ENCODE measurements around the gene RHBDD1.
A peak's percentile ranks its signal among the peaks of the same experiment; 100 is the strongest.

RHBDD1 gene

GRCh38 chr2:226798422-226799210 is 37.2 kb upstream of the RHBDD1 start:
- no peak overlapping the region for H3K23ac ChIP-seq (ENCODE audit: low read length)
- H3K9me3 ChIP-seq (ENCODE audit: insufficient read depth, low read depth, low read length), result peaks cover 4% of the 10 kb centered on the region
- peak overlapping the region; percentile 18 for H3K18ac ChIP-seq (ENCODE audit: low read length)
- peaks cover 20% of the 10 kb centered on the region for H3K79me1 ChIP-seq (ENCODE audit: low read length)
- H2BK5ac ChIP-seq (ENCODE audit: low read depth, low read length, poor library complexity), result peak overlapping the region; percentile 52
- WGBS (ENCODE audit: extremely low coverage, insufficient coverage, insufficient read length), result no CpG with 5 or more reads among the region's 80 CpGs
- H3K4ac ChIP-seq (ENCODE audit: low read depth, low read length), result peak overlapping the region; percentile 54
- H3K27ac ChIP-seq (ENCODE audit: low read depth, low read length), result peak overlapping the region; percentile 86
- peak overlapping the region; percentile 27 for H2AK5ac ChIP-seq (ENCODE audit: low read length)
- peak overlapping the region; percentile 64 for H2BK120ac ChIP-seq (ENCODE audit: insufficient read depth, low read length, poor library complexity)
- H3K4me3 ChIP-seq (ENCODE audit: low read depth, low read length), result peak overlapping the region; percentile 94
- no peak for DNase-seq
- H3K79me2 ChIP-seq (ENCODE audit: control insufficient read depth, insufficient read depth, low read length, poor library complexity), result peaks cover 40% of the 10 kb centered on the region
- H2AFZ ChIP-seq (ENCODE audit: insufficient read depth, low read length, poor library complexity), result peak overlapping the region; percentile 53
- H4K12ac ChIP-seq (ENCODE audit: low read depth, low read length), result no peak overlapping the region
- peak overlapping the region; percentile 88 for H3K4me2 ChIP-seq (ENCODE audit: low read length)
- H4K91ac ChIP-seq (ENCODE audit: low read depth, low read length), result peak overlapping the region; percentile 17
- no peaks in the 10 kb centered on the region for H3K27me3 ChIP-seq (ENCODE audit: insufficient read depth, low read length)
- H3K9ac ChIP-seq (ENCODE audit: low read length), result peak overlapping the region; percentile 84
- H3K4me1 ChIP-seq (ENCODE audit: control insufficient read depth in 1 of 2, insufficient read depth in 2 of 2, low read length in 2 of 2), result peaks cover 36 to 41% of the 10 kb centered on the region in 2 experiments
- peak overlapping the region; percentile 59 for H4K8ac ChIP-seq (ENCODE audit: low read depth, low read length)
- peak overlapping the region; percentile 57 for H3K14ac ChIP-seq (ENCODE audit: low read length)
- peaks cover 29% of the 10 kb centered on the region in 2 experiments for H3K36me3 ChIP-seq (ENCODE audit: control insufficient read depth in 1 of 2, insufficient read depth in 2 of 2, low read length in 2 of 2)
- H2BK12ac ChIP-seq (ENCODE audit: low read length), result peak overlapping the region; percentile 15

GRCh38 chr2:226799211-226799975 is 36.5 kb upstream of the RHBDD1 start, which contains the start of gene IRS1:
TSS of gene IRS1 (minus strand) at chr2:226799820. CDS start at chr2:226798738, 1,082 bp downstream.
- Histone ChIP-seq H3K4ac (ENCODE audit: low read depth, low read length) (peak within 1 kb of the TSS; percentile 67), H3K23ac (ENCODE audit: low read length) (no peak within 1 kb of the TSS), H4K91ac (ENCODE audit: low read depth, low read length) (peak within 1 kb of the TSS; percentile 47), H2BK5ac (ENCODE audit: low read depth, low read length, poor library complexity) (peak within 1 kb of the TSS; percentile 68), H3K14ac (ENCODE audit: low read length) (peak within 1 kb of the TSS; percentile 59), H3K79me1 (ENCODE audit: low read length) (peaks cover 20% of the 10 kb centered on the region), H2BK12ac (ENCODE audit: low read length) (peak within 1 kb of the TSS; percentile 72), H3K4me1 (ENCODE audit: control insufficient read depth in 1 of 2, insufficient read depth in 2 of 2, low read length in 2 of 2) (peaks cover 36 to 41% of the 10 kb centered on the region in 2 experiments), H3K4me3 (ENCODE audit: low read depth, low read length) (peak within 1 kb of the TSS; percentile 94), H3K4me2 (ENCODE audit: low read length) (peak within 1 kb of the TSS; percentile 88), H3K18ac (ENCODE audit: low read length) (peak within 1 kb of the TSS; percentile 74), H3K9ac (ENCODE audit: low read length) (peak within 1 kb of the TSS; percentile 84), H3K36me3 (ENCODE audit: control insufficient read depth in 1 of 2, insufficient read depth in 2 of 2, low read length in 2 of 2) (peaks cover 29% of the 10 kb centered on the region in 2 experiments), H2AFZ (ENCODE audit: insufficient read depth, low read length, poor library complexity) (peak within 1 kb of the TSS; percentile 98), H4K8ac (ENCODE audit: low read depth, low read length) (peak within 1 kb of the TSS; percentile 77), H3K27ac (ENCODE audit: low read depth, low read length) (peak within 1 kb of the TSS; percentile 86), H4K12ac (ENCODE audit: low read depth, low read length) (peak within 1 kb of the TSS; percentile 59), H3K27me3 (ENCODE audit: insufficient read depth, low read length) (no peaks in the 10 kb centered on the region), H2AK5ac (ENCODE audit: low read length) (peak within 1 kb of the TSS; percentile 22), H3K79me2 (ENCODE audit: control insufficient read depth, insufficient read depth, low read length, poor library complexity) (peaks cover 40% of the 10 kb centered on the region), H2BK120ac (ENCODE audit: insufficient read depth, low read length, poor library complexity) (peak within 1 kb of the TSS; percentile 64), H3K9me3 (ENCODE audit: insufficient read depth, low read depth, low read length) (peaks cover 4% of the 10 kb centered on the region)
- DNase-seq, result peak; percentile 44 to 53
- WGBS (ENCODE audit: extremely low coverage, insufficient coverage, insufficient read length), result no CpG with 5 or more reads among the region's 82 CpGs

DNA sequence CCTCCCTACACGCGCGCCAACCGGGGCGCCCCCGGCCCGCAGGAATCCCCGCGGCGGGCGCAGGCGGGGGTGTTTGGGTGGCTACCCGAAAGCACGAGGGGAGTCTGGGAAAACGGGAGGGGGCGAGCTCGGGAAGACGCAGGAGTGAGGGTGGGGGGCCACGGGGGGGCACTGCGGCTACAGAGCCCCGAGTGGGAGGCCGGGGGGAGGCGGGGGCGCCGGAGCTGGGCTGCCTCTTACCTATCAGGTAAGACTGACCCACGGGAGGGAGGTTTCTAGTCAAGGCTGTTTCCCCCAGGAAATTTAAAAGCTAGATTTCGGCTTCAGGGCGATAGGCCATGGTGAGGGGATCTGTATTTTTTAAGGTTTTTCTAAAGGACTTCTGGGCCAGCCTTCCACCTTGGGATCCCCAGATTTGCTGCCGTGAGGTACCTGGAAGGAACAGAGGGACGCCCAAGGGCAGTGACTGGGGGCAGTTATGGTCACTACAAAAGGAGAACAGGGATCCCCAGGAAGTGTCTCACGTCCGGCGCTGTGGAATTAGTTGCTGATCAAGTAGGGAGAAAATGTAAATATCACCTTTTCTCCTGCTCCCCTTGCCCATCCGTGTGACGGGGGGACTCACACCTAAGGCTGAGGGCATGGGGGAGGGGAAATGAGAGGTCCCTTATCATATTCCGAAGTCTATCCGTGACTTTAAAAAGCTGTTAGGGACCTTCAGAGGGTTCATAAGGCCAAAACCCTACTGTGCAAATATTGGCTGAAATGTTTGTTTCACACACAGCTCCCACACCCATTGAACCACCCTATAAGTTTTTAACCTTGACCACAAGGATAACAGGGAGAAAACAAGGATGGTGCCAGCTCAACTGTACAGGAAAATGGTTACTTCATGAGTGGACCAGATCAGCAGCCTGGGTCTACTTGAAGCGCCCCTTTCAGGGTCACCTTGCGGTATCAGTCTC is 35.6 kb upstream of the RHBDD1 start:
- peak overlapping the region; percentile 74 for H3K18ac ChIP-seq (ENCODE audit: low read length)
- peak overlapping the region; percentile 67 for H3K4ac ChIP-seq (ENCODE audit: low read depth, low read length)
- peak overlapping the region; percentile 58 for H2BK5ac ChIP-seq (ENCODE audit: low read depth, low read length, poor library complexity)
- no peak for DNase-seq
- peak overlapping the region; percentile 77 for H4K8ac ChIP-seq (ENCODE audit: low read depth, low read length)
- H3K27me3 ChIP-seq (ENCODE audit: insufficient read depth, low read length), result no peaks in the 10 kb centered on the region
- peak overlapping the region; percentile 59 for H3K14ac ChIP-seq (ENCODE audit: low read length)
- H3K23ac ChIP-seq (ENCODE audit: low read length), result no peak overlapping the region
- H3K79me2 ChIP-seq (ENCODE audit: control insufficient read depth, insufficient read depth, low read length, poor library complexity), result peaks cover 38% of the 10 kb centered on the region
- peak overlapping the region; percentile 98 for H2AFZ ChIP-seq (ENCODE audit: insufficient read depth, low read length, poor library complexity)
- WGBS (ENCODE audit: extremely low coverage, insufficient coverage, insufficient read length), result no CpG with 5 or more reads among the region's 39 CpGs
- H3K27ac ChIP-seq (ENCODE audit: low read depth, low read length), result peak overlapping the region; percentile 81
- peaks cover 4% of the 10 kb centered on the region for H3K9me3 ChIP-seq (ENCODE audit: insufficient read depth, low read depth, low read length)
- H3K4me3 ChIP-seq (ENCODE audit: low read depth, low read length), result peak overlapping the region; percentile 59
- H4K12ac ChIP-seq (ENCODE audit: low read depth, low read length), result peak overlapping the region; percentile 59
- H2AK5ac ChIP-seq (ENCODE audit: low read length), result peak overlapping the region; percentile 22
- peaks cover 26% of the 10 kb centered on the region in 2 experiments for H3K36me3 ChIP-seq (ENCODE audit: control insufficient read depth in 1 of 2, insufficient read depth in 2 of 2, low read length in 2 of 2)
- peaks cover 34 to 36% of the 10 kb centered on the region in 2 experiments for H3K4me1 ChIP-seq (ENCODE audit: control insufficient read depth in 1 of 2, insufficient read depth in 2 of 2, low read length in 2 of 2)
- H3K79me1 ChIP-seq (ENCODE audit: low read length), result peaks cover 20% of the 10 kb centered on the region
- H3K4me2 ChIP-seq (ENCODE audit: low read length), result peak overlapping the region; percentile 65
- peak overlapping the region; percentile 72 for H2BK12ac ChIP-seq (ENCODE audit: low read length)
- H4K91ac ChIP-seq (ENCODE audit: low read depth, low read length), result peak overlapping the region; percentile 47
- H2BK120ac ChIP-seq (ENCODE audit: insufficient read depth, low read length, poor library complexity), result peak overlapping the region; percentile 62
- peak overlapping the region; percentile 17 for H3K9ac ChIP-seq (ENCODE audit: low read length)
